Upper lobe of left lung (tissue), 6 donors: ENCODE measurements around the gene SGIP1. TPM values are rescaled to one million over a fixed set of nuclear protein-coding genes. Genes with fewer than 3 reads are reported as not detected.

Source experiments
- ATAC-seq, 2 donors: fragments of 200-7000 bp; cut with Tn5 transposase; one replicate each; pipeline ENCODE4 v1.9.1; 2022; ENCODE audit warnings: mild to moderate bottlenecking in 2 of 2, moderate library complexity in 2 of 2; ENCODE audit not compliant: low FRiP score in 2 of 2
- DNase-seq, 2 donors: peaks; one replicate each; pipeline ENCODE4 v3.0.0-alpha.2; 2019 to 2020
- H3K27ac ChIP-seq, 4 donors: fragments of 200-600 bp; sonication (generic); one replicate each; pipeline ENCODE4 v1.5.1; 2016 to 2019
- H3K27me3 ChIP-seq, 4 donors: fragments of 200-600 bp; sonication (generic); one replicate each; pipeline ENCODE4 v1.5.1; 2017 to 2019
- H3K36me3 ChIP-seq, 4 donors: fragments of 200-600 bp; sonication (generic); one replicate each; pipeline ENCODE4 v1.5.1; 2016 to 2019
- H3K4me1 ChIP-seq, 4 donors: fragments of 200-600 bp; sonication (generic); one replicate each; pipeline ENCODE4 v1.5.1; 2018 to 2019
- H3K4me3 ChIP-seq, 4 donors: fragments of 200-600 bp; sonication (generic); one replicate each; pipeline ENCODE4 v1.5.1; 2017 to 2019; ENCODE audit warnings: mild to moderate bottlenecking in 2 of 4, moderate library complexity in 1 of 4
- H3K9me3 ChIP-seq, 4 donors: fragments of 200-600 bp; sonication (generic); one replicate each; pipeline ENCODE4 v1.5.1; 2018 to 2019
- EP300 ChIP-seq, 4 donors: sonication (generic); formaldehyde crosslinking; IDR thresholded peaks; one replicate each; pipeline ENCODE4 v1.5.1; 2017; ENCODE audit warnings: antibody characterized with exemption in 4 of 4, control low read depth in 2 of 4
- POLR2A ChIP-seq, 4 donors: fragments of 450-650 bp; IDR thresholded peaks; one replicate each; pipeline ENCODE4 v1.5.1; 2016 to 2017; ENCODE audit warnings: antibody characterized with exemption in 4 of 4, mild to moderate bottlenecking in 2 of 4
- POLR2AphosphoS5 ChIP-seq, 2 donors: sonication (generic); formaldehyde crosslinking; IDR thresholded peaks; one replicate each; pipeline ENCODE4 v1.5.1; 2017; ENCODE audit warnings: antibody characterized with exemption in 2 of 2
- WGBS, 2 donors: methylation state at CpG; one replicate each; pipeline ENCODE4 v1.1.5; 2017 to 2018; 5-methylcytosine and 5-hydroxymethylcytosine counted together
- total RNA-seq, 6 donors: library from RNA; depleted of rRNA in 4 of 6; stranded (reverse); fragments of >200 nt in 4 of 6; gene quantifications; one replicate each; pipeline versions ENCODE4 v1.1.0 to v1.2.1, GENCODE V29; 2016 to 2021
- TF ChIP-seq, protein P1 (sequence below), 6 experiments: fragments of 450-650 bp in 4 of 6; fragments of 200-600 bp in 2 of 6; sonication (generic) in 2 of 6; IDR thresholded peaks; one replicate each; pipeline ENCODE4 v1.5.1; 2016 to 2019; ENCODE audit warnings: antibody characterized with exemption in 6 of 6
- donor health status: DM: no; HTN: no; CAD: no; lungs with moderate emphysema.
- donor health status: DM: no; HTN: yes; CAD: no; lungs with severe emphysema.

SGIP1 gene
- total RNA-seq, 6 donors from 2014 or later: 5.8 to 29.3 (median 10.0) TPM

DNA sequence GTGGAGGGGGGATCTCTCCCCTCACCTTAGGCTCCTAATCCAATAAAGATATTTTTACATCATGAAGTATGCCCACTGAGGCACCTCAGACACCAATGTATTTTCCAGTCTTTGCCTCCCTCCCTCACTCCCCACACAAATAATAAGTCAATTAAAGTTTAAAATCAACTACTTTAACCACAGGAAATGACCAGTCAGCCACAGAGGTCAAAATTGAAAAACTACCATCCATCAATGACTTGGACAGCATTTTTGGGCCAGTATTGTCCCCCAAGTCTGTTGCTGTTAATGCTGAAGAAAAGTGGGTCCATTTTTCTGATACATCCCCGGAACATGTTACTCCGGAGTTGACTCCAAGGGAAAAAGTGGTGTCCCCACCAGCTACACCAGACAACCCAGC is 147.7 kb downstream of the SGIP1 start:
- Histone ChIP-seq H3K36me3 (no peaks in the 10 kb centered on the region), H3K4me3 (no peak overlapping the region), H3K4me1 (no peaks in the 10 kb centered on the region), H3K27me3 (no peaks in the 10 kb centered on the region), H3K9me3 (no peaks in the 10 kb centered on the region), H3K27ac (no peak overlapping the region)
- no peak for DNase-seq
- ATAC-seq: no peak
- WGBS, 2 donors: 85 to 95% methylated on average over 2 of the region's 2 CpGs
- no peak for TF ChIP-seq POLR2AphosphoS5 (IDR thresholded peaks at IDR 0.05)
- TF ChIP-seq EP300 (IDR thresholded peaks at IDR 0.05): no peak
- no peak for TF ChIP-seq POLR2A (IDR thresholded peaks at IDR 0.05)
- TF ChIP-seq, protein P1, sequence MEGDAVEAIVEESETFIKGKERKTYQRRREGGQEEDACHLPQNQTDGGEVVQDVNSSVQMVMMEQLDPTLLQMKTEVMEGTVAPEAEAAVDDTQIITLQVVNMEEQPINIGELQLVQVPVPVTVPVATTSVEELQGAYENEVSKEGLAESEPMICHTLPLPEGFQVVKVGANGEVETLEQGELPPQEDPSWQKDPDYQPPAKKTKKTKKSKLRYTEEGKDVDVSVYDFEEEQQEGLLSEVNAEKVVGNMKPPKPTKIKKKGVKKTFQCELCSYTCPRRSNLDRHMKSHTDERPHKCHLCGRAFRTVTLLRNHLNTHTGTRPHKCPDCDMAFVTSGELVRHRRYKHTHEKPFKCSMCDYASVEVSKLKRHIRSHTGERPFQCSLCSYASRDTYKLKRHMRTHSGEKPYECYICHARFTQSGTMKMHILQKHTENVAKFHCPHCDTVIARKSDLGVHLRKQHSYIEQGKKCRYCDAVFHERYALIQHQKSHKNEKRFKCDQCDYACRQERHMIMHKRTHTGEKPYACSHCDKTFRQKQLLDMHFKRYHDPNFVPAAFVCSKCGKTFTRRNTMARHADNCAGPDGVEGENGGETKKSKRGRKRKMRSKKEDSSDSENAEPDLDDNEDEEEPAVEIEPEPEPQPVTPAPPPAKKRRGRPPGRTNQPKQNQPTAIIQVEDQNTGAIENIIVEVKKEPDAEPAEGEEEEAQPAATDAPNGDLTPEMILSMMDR (IDR thresholded peaks at IDR 0.05): no peak

GRCh38 chr1:66682106-66682505 is 148.2 kb downstream of the SGIP1 start:
- no peaks in the 10 kb centered on the region for H3K4me1 ChIP-seq
- DNase-seq (peak in 1 of 2 donors; percentile 58), ATAC-seq (peak in 1 of 2 donors; percentile 40)
- no peaks in the 10 kb centered on the region for H3K27me3 ChIP-seq
- H3K36me3 ChIP-seq: no peaks in the 10 kb centered on the region
- no peak overlapping the region for H3K27ac ChIP-seq
- H3K9me3 ChIP-seq: no peaks in the 10 kb centered on the region
- 95 to 97% methylated on average over 7 to 11 of the region's 11 CpGs for WGBS, 2 donors
- no peak for TF ChIP-seq EP300 (IDR thresholded peaks at IDR 0.05)
- TF ChIP-seq, protein P1 (IDR thresholded peaks at IDR 0.05): no peak
- no peak for TF ChIP-seq POLR2AphosphoS5 (IDR thresholded peaks at IDR 0.05)
- TF ChIP-seq POLR2A (IDR thresholded peaks at IDR 0.05): no peak
- no peak overlapping the region for H3K4me3 ChIP-seq

GRCh38 chr1:66684353-66684752 is 150.4 kb downstream of the SGIP1 start:
- H3K9me3 ChIP-seq: no peaks in the 10 kb centered on the region
- DNase-seq: no peak
- no peaks in the 10 kb centered on the region for H3K36me3 ChIP-seq
- 63 to 75% methylated on average over 3 of the region's 3 CpGs for WGBS, 2 donors
- no peak for ATAC-seq
- no peak overlapping the region for H3K27ac ChIP-seq
- no peak overlapping the region for H3K4me3 ChIP-seq
- H3K4me1 ChIP-seq: no peaks in the 10 kb centered on the region
- no peaks in the 10 kb centered on the region for H3K27me3 ChIP-seq
- TF ChIP-seq EP300 (IDR thresholded peaks at IDR 0.05): no peak
- TF ChIP-seq, protein P1 (IDR thresholded peaks at IDR 0.05): no peak
- TF ChIP-seq POLR2AphosphoS5 (IDR thresholded peaks at IDR 0.05): no peak
- TF ChIP-seq POLR2A (IDR thresholded peaks at IDR 0.05): no peak

DNA sequence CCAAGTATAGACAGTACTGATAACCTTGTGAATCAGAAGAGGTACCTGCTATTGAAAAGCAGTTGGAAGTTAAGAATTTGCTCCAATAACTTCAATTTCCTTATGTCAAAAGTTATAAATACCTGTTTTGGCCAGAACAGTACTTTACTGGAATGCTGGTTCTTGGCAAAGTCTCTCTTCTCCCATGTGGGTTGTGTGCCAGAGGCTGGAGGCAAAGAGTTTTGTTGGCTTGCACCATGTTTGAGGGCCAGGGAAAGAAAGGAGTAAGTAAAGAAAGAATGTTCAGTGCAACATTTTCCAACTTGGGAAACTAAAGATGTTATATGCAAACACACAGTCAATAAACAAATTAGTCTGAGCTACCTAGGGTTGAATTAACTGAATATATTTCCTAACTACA is 151.3 kb downstream of the SGIP1 start:
- no peaks in the 10 kb centered on the region for H3K27me3 ChIP-seq
- TF ChIP-seq, protein P1 (IDR thresholded peaks at IDR 0.05): no peak
- TF ChIP-seq EP300 (IDR thresholded peaks at IDR 0.05) (no peak), POLR2AphosphoS5 (IDR thresholded peaks at IDR 0.05) (no peak), POLR2A (IDR thresholded peaks at IDR 0.05) (no peak)
- DNase-seq (no peak), ATAC-seq (no peak)
- no peaks in the 10 kb centered on the region for H3K9me3 ChIP-seq
- no peak overlapping the region for H3K27ac ChIP-seq
- H3K36me3 ChIP-seq: no peaks in the 10 kb centered on the region
- H3K4me1 ChIP-seq: no peaks in the 10 kb centered on the region
- no peak overlapping the region for H3K4me3 ChIP-seq

DNA sequence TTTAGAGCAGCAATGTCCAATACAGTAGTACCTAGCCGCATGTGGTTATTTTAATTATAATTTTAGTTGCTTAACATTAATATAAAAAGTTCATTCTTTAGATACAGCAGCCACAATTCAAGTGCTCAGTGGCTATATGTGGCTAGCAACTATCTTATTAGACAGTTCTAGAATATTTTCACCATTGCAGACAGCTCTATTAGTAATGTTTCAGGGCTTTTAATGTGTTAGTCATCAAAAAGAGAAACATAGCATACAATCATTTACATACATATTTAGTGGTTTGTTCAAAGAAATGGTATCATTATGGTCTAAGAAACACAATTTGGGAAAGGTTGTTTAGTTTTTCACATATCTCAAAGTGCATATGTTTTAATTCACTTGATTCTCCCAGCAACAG is 151.7 kb downstream of the SGIP1 start:
- Histone ChIP-seq H3K9me3 (no peaks in the 10 kb centered on the region), H3K4me3 (no peak overlapping the region), H3K4me1 (no peaks in the 10 kb centered on the region), H3K27ac (no peak overlapping the region), H3K36me3 (no peaks in the 10 kb centered on the region), H3K27me3 (no peaks in the 10 kb centered on the region)
- DNase-seq: no peak
- WGBS, 2 donors: 100% methylated on average over 1 of the region's 1 CpG
- ATAC-seq: no peak
- TF ChIP-seq POLR2AphosphoS5 (IDR thresholded peaks at IDR 0.05): no peak
- no peak for TF ChIP-seq EP300 (IDR thresholded peaks at IDR 0.05)
- TF ChIP-seq POLR2A (IDR thresholded peaks at IDR 0.05): no peak
- TF ChIP-seq, protein P1 (IDR thresholded peaks at IDR 0.05): no peak
